Neural progenitor cell (in vitro differentiated cells): ENCODE results near the gene CYP2F1. TPM values are rescaled to one million over a fixed set of nuclear protein-coding genes. Genes with fewer than 3 reads are reported as not detected.

Experiments used
- DNase-seq: peaks from one replicate; pipeline ENCODE4 v3.0.0-alpha.2; 2016; ENCODE audit warnings: low spot score
- H2AFZ ChIP-seq: fragments of 200-600 bp; sonication (generic); replicated peaks from 2 replicates; pipeline ENCODE4 v1.6.1; 2016; ENCODE audit warnings: antibody characterized with exemption
- H3F3A ChIP-seq: fragments of 200-600 bp; sonication (generic); 2 replicates; pipeline ENCODE4 v1.6.1; 2016; ENCODE audit warnings: antibody characterized with exemption, low read depth
- H3K27ac ChIP-seq: fragments of 200-600 bp; sonication (generic); 2 replicates; pipeline ENCODE4 v1.5.1; 2016; ENCODE audit warnings: mild to moderate bottlenecking
- H3K27me3 ChIP-seq: fragments of 200-600 bp; sonication (generic); 2 replicates; pipeline ENCODE4 v1.6.1; 2016; ENCODE audit warnings: mild to moderate bottlenecking, moderate library complexity
- H3K36me3 ChIP-seq: fragments of 200-600 bp; sonication (generic); 2 replicates; pipeline ENCODE4 v1.5.1; 2016
- H3K4me1 ChIP-seq: fragments of 200-600 bp; sonication (generic); 2 replicates; pipeline ENCODE4 v1.6.1; 2016; ENCODE audit warnings: mixed run types
- H3K4me2 ChIP-seq: fragments of 200-600 bp; sonication (generic); 2 replicates; pipeline ENCODE4 v1.6.1; 2016
- H3K4me3 ChIP-seq: fragments of 200-600 bp; sonication (generic); 2 replicates; pipeline ENCODE4 v1.5.1; 2016
- H3K79me2 ChIP-seq: fragments of 200-600 bp; sonication (generic); 2 replicates; pipeline ENCODE4 v1.6.1; 2016; ENCODE audit warnings: low read depth
- H3K9ac ChIP-seq: fragments of 200-600 bp; sonication (generic); 2 replicates; pipeline ENCODE4 v1.6.1; 2016
- H3K9me3 ChIP-seq: fragments of 200-600 bp; sonication (generic); 2 replicates; pipeline ENCODE4 v1.5.1; 2016; ENCODE audit warnings: low read depth
- H4K20me1 ChIP-seq: fragments of 200-600 bp; sonication (generic); 2 replicates; pipeline ENCODE4 v1.6.1; 2016; ENCODE audit warnings: low read depth
- H3K27ac Mint-ChIP-seq: 3 replicates; pipeline ENCODE4 v1.8.0; 2021; ENCODE audit warnings: mixed read lengths
- H3K27me3 Mint-ChIP-seq: 2 replicates; pipeline ENCODE4 v1.8.0; 2022; ENCODE audit warnings: low read depth, mild to moderate bottlenecking, inconsistent platforms, moderate library complexity, mixed read lengths; ENCODE audit not compliant: insufficient read depth
- H3K36me3 Mint-ChIP-seq: 3 replicates; pipeline ENCODE4 v1.8.0; 2021; ENCODE audit warnings: mixed read lengths
- H3K4me1 Mint-ChIP-seq: 3 replicates; pipeline ENCODE4 v1.8.0; 2021; ENCODE audit warnings: mixed read lengths
- H3K4me3 Mint-ChIP-seq: 3 replicates; pipeline ENCODE4 v1.8.0; 2021; ENCODE audit warnings: mild to moderate bottlenecking, moderate library complexity, mixed read lengths
- H3K9me3 Mint-ChIP-seq: 3 replicates; pipeline ENCODE4 v1.8.0; 2020; ENCODE audit warnings: mixed read lengths
- CTCF ChIP-seq: fragments of 200-600 bp; sonication (generic); IDR thresholded peaks from 2 replicates; pipeline ENCODE4 v1.5.1; 2017; ENCODE audit warnings: antibody characterized with exemption, mild to moderate bottlenecking
- EZH2 ChIP-seq: fragments of 200-600 bp; sonication (generic); IDR thresholded peaks from 2 replicates; pipeline ENCODE4 v1.6.1; 2017; ENCODE audit warnings: antibody characterized with exemption, mild to moderate bottlenecking, moderate library complexity
- EZH2phosphoT487 ChIP-seq: fragments of 200-600 bp; sonication (generic); IDR thresholded peaks from 2 replicates; pipeline ENCODE4 v1.6.1; 2017; ENCODE audit warnings: antibody characterized with exemption
- total RNA-seq: library from RNA; depleted of rRNA; stranded (reverse); fragments of >200 nt; gene quantifications from 2 replicates; pipeline ENCODE4 v1.2.3, GENCODE V29; 2015; ENCODE audit warnings: low replicate concordance

The CYP2F1 gene
- total RNA-seq, 1 donor from 2014 or later, result not detected

GRCh38 chr19:41154060-41154459, 39.8 kb downstream of the CYP2F1 start:
- H3K4me2 ChIP-seq, result no peak overlapping the region
- no peak overlapping the region for H3K27ac ChIP-seq
- H3K36me3 ChIP-seq, result no peaks in the 10 kb centered on the region
- no peaks in the 10 kb centered on the region for H3F3A ChIP-seq
- Mint-ChIP-seq H3K4me1 (no peaks in the 10 kb centered on the region), H3K27ac (no peak overlapping the region), H3K4me3 (no peak overlapping the region), H3K36me3 (no peaks in the 10 kb centered on the region), H3K27me3 (no peaks in the 10 kb centered on the region), H3K9me3 (peaks cover 5% of the 10 kb centered on the region)
- H3K79me2 ChIP-seq, result no peaks in the 10 kb centered on the region
- no peak for TF ChIP-seq CTCF
- no peak for TF ChIP-seq EZH2phosphoT487
- TF ChIP-seq EZH2, result no peak
- no peak overlapping the region for H2AFZ ChIP-seq
- no peaks in the 10 kb centered on the region for H4K20me1 ChIP-seq
- no peak overlapping the region for H3K9ac ChIP-seq
- H3K27me3 ChIP-seq, result no peaks in the 10 kb centered on the region
- peaks cover 4% of the 10 kb centered on the region for H3K9me3 ChIP-seq
- no peak overlapping the region for H3K4me3 ChIP-seq
- DNase-seq, result no peak
- H3K4me1 ChIP-seq, result no peaks in the 10 kb centered on the region

GRCh38 chr19:41156207-41156606, 42.0 kb downstream of the CYP2F1 start:
- H3K79me2 ChIP-seq, result no peaks in the 10 kb centered on the region
- Mint-ChIP-seq H3K4me3 (no peak overlapping the region), H3K9me3 (peaks cover 5% of the 10 kb centered on the region), H3K4me1 (no peaks in the 10 kb centered on the region), H3K27ac (no peak overlapping the region), H3K36me3 (no peaks in the 10 kb centered on the region), H3K27me3 (no peaks in the 10 kb centered on the region)
- no peak for TF ChIP-seq EZH2phosphoT487
- H3F3A ChIP-seq, result no peaks in the 10 kb centered on the region
- no peaks in the 10 kb centered on the region for H3K36me3 ChIP-seq
- H4K20me1 ChIP-seq, result no peaks in the 10 kb centered on the region
- H2AFZ ChIP-seq, result no peak overlapping the region
- H3K27ac ChIP-seq, result no peak overlapping the region
- no peaks in the 10 kb centered on the region for H3K27me3 ChIP-seq
- H3K9me3 ChIP-seq, result peaks cover 4% of the 10 kb centered on the region
- H3K9ac ChIP-seq, result no peak overlapping the region
- no peak overlapping the region for H3K4me3 ChIP-seq
- no peak for DNase-seq
- no peaks in the 10 kb centered on the region for H3K4me1 ChIP-seq
- H3K4me2 ChIP-seq, result no peak overlapping the region

DNA sequence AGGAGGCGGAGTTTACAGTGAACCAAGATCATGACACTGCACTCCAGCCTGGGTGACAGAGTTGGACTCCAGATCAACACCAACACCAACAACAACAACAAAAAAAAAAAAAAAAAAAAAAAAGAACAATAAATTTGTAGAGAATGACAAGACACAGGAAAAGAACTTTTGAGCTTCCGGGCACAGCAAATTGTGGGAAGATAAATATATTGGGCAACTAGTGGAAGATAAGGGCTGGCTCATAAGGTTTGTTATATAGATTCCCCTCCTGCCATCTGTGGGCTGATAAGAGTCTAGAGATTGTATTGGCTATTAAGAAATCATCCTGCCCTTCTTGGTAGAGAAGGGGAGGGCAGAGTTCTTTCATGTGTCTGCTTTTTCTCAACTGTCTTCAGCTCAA, 45.6 kb downstream of the CYP2F1 start:
- H3K4me1 ChIP-seq, result no peaks in the 10 kb centered on the region
- H2AFZ ChIP-seq, result no peak overlapping the region
- Mint-ChIP-seq H3K27me3 (peaks cover 2% of the 10 kb centered on the region), H3K27ac (no peak overlapping the region), H3K9me3 (peaks cover 5% of the 10 kb centered on the region), H3K4me1 (no peaks in the 10 kb centered on the region), H3K36me3 (no peaks in the 10 kb centered on the region), H3K4me3 (no peak overlapping the region)
- H3K27me3 ChIP-seq, result no peaks in the 10 kb centered on the region
- peaks cover 4% of the 10 kb centered on the region for H3K9me3 ChIP-seq
- no peak overlapping the region for H3K4me3 ChIP-seq
- no peaks in the 10 kb centered on the region for H3K36me3 ChIP-seq
- no peaks in the 10 kb centered on the region for H3K79me2 ChIP-seq
- H3K27ac ChIP-seq, result no peak overlapping the region
- H3F3A ChIP-seq, result no peaks in the 10 kb centered on the region
- H3K9ac ChIP-seq, result no peak overlapping the region
- H4K20me1 ChIP-seq, result no peaks in the 10 kb centered on the region
- DNase-seq, result no peak
- TF ChIP-seq EZH2 (no peak), CTCF (no peak), EZH2phosphoT487 (no peak)
- H3K4me2 ChIP-seq, result no peak overlapping the region

- Mint-ChIP-seq H3K27ac (no peak overlapping the region), H3K4me1 (no peaks in the 10 kb centered on the region), H3K36me3 (no peaks in the 10 kb centered on the region), H3K9me3 (peaks cover 2% of the 10 kb centered on the region), H3K27me3 (peaks cover 2% of the 10 kb centered on the region), H3K4me3 (no peak overlapping the region)
- Histone ChIP-seq H3K79me2 (no peaks in the 10 kb centered on the region), H3K36me3 (no peaks in the 10 kb centered on the region), H3K4me2 (no peak overlapping the region), H2AFZ (no peak overlapping the region), H3K4me3 (no peak overlapping the region), H4K20me1 (no peaks in the 10 kb centered on the region), H3K9ac (no peak overlapping the region), H3K4me1 (no peaks in the 10 kb centered on the region), H3F3A (no peaks in the 10 kb centered on the region), H3K27me3 (no peaks in the 10 kb centered on the region), H3K27ac (no peak overlapping the region), H3K9me3 (peaks cover 4% of the 10 kb centered on the region)
- no peak for DNase-seq
- TF ChIP-seq EZH2, result no peak
- TF ChIP-seq CTCF, result peak; percentile 34
These were observed 47.7 kb downstream of the CYP2F1 start for GRCh38 chr19:41161903-41162302.
